Measurements from ENCODE around the gene ZBED3.

ZBED3 gene

DNA sequence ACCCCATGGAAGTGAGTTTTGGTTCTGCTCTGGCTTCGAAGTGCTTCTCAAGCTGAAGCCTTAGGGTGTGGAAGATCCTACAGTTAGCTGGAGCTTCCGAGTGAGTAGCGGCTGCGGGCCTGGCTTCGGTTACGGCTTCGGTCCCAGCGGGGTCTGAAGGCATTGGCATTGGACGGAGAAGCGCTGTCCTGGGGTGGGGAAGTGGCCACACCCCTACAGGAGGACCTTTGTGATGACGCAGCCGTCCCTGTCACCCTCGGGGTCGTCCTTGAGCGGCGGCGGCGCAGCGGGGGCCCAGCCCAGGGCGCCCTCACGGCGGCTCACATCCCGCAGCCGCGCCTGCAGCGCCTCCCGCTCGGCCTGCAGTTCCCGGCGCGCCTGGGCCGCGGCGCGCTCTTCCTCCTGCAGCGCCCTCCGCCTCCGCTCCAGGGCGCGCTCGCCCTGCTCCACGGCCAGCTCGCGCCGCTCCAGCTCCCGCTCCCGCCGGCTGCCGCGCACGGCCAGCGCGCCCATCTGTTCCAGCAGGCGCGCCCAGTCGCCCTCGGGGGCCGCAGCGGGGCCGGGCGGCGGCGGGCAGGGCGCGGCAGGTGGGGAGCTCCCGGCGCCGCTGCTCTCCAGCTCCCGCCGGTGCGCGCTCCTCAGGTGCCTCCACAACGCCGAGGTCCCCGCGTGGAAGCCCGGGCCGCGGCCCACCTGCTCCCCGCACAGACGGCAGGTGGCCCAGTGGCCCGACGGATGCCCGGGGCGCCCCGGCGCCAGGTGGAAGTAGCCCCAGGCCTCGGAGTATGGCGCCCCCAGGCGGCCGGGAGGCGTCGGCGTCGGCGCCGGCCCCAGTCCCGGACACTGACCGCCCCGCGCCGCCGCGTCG is 9.9 kb downstream of the ZBED3 start:
- Histone ChIP-seq H3K9me3 (no peaks in the 10 kb centered on the region), H3K36me3 (no peaks in the 10 kb centered on the region), H3K4me3 (peak overlapping the region; percentile 59 to 63), H3K27ac (peak overlapping the region; percentile 65 to 69), H3K27me3 (no peaks in the 10 kb centered on the region), H3K4me1 (peaks cover 0 to 13% (median 6%) of the 10 kb centered on the region in 4 donors)
- intact Hi-C loops (cut with DNase I; ENCODE audit: low total_unique reads), result loop anchor here (5.0 kb wide), 1 partner anchor 415 kb away; the partner anchor contains the start of gene WDR41
- TF ChIP-seq, protein P1, sequence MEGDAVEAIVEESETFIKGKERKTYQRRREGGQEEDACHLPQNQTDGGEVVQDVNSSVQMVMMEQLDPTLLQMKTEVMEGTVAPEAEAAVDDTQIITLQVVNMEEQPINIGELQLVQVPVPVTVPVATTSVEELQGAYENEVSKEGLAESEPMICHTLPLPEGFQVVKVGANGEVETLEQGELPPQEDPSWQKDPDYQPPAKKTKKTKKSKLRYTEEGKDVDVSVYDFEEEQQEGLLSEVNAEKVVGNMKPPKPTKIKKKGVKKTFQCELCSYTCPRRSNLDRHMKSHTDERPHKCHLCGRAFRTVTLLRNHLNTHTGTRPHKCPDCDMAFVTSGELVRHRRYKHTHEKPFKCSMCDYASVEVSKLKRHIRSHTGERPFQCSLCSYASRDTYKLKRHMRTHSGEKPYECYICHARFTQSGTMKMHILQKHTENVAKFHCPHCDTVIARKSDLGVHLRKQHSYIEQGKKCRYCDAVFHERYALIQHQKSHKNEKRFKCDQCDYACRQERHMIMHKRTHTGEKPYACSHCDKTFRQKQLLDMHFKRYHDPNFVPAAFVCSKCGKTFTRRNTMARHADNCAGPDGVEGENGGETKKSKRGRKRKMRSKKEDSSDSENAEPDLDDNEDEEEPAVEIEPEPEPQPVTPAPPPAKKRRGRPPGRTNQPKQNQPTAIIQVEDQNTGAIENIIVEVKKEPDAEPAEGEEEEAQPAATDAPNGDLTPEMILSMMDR (IDR thresholded peaks at IDR 0.05), result peak; percentile 55 to 57
- DNase-seq, result peak; percentile 43 to 78

DNA sequence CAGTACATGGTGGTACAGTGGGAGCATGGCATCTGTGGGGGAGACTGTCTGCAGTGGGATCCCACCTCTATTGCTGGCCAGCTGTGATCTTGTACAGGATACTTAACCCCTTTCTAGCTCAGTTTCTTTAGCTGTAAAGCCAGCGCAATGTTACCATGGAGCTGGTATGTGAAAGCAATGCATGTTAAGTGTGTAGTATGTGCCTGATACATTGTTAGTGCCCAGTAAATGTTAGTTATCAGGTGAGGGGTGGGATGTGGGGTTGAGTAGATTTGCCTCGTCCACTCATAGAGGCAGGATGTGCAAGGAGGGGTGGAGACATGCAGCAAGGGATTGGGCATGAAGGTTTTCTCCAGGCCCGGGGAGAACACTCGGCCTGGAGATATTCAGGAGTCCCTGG is 12.3 kb downstream of the ZBED3 start:
- Histone ChIP-seq H3K27me3 (no peaks in the 10 kb centered on the region), H3K36me3 (peaks cover 0 to 1% (median 0%) of the 10 kb centered on the region in 3 donors), H3K9me3 (no peaks in the 10 kb centered on the region), H3K4me3 (no peak overlapping the region), H3K4me1 (peaks cover 0 to 13% (median 6%) of the 10 kb centered on the region in 4 donors), H3K27ac (no peak overlapping the region)
- TF ChIP-seq, protein P1 (IDR thresholded peaks at IDR 0.05), result no peak
- no peak for DNase-seq
- intact Hi-C loops (cut with DNase I; ENCODE audit: low total_unique reads), result loop anchor here (5.0 kb wide), 1 partner anchor 418 kb away; the partner anchor contains the start of gene WDR41

DNA sequence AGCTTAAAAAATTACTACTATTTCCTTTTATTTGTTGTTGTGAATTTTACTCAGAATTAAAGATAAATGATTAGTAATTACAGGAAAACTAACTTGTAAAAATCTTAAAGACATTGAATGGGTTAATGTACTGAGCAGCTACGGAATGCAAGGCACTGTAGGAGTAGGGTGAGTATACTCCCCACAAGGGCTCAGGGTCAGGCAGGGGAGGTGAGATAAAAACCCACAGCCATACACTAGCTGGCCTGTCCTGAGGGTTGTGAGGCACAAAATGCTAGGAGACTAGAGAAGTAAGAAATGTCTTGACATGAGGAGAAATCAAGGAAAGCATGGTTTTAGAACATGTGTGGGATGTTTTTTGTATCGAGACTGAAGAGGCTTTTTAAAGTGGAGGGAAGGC is 13.4 kb downstream of the ZBED3 start:
- H3K36me3 ChIP-seq, result peaks cover 0 to 5% (median 0%) of the 10 kb centered on the region in 3 donors
- intact Hi-C loops (cut with DNase I; ENCODE audit: low total_unique reads), result no loop called here

DNA sequence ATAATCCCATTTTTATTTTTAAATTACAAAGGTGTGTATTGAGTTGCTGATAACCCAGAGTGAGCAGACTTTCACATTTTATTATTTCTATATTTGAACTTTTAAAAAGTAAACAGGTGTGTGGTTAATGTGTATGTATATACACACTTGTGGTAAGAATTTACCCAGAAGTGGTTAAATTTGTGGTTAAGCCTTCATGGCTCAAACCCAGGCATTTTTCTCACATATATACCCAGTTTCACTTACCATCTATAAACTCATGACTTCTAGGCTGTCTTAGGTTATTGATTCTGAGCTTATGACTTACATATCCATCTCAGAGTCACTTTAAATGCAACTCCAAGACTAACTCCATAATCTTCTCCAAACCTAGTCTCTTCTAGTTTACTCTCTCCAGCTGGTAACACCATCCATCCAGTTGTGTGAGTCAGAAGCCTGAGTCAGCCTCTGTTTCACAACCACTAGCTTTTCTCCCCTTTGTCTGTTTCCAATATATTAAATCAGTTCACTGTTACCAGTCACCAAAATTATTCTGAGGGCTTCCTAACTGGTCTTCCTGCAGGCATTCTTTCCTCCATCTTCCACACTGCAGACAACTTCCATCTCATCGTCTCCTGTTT is 20.2 kb downstream of the ZBED3 start:
- no peaks in the 10 kb centered on the region for H3K4me1 ChIP-seq
- TF ChIP-seq, protein P1 (IDR thresholded peaks at IDR 0.05), result no peak
- H3K27ac ChIP-seq, result no peak overlapping the region
- DNase-seq, result peak in 1 of 2 donors; percentile 42
- intact Hi-C loops (cut with DNase I; ENCODE audit: low total_unique reads), result no loop called here
- H3K36me3 ChIP-seq, result peaks cover 18 to 56% (median 19%) of the 10 kb centered on the region in 3 donors
- H3K4me3 ChIP-seq, result no peak overlapping the region
- no peaks in the 10 kb centered on the region for H3K27me3 ChIP-seq
- no peaks in the 10 kb centered on the region for H3K9me3 ChIP-seq

More for the DNA sequence above, 13.4 kb downstream of the ZBED3 start:
- H3K4me1 ChIP-seq, result peaks cover 0 to 13% (median 6%) of the 10 kb centered on the region in 4 donors
- no peaks in the 10 kb centered on the region for H3K27me3 ChIP-seq
- H3K9me3 ChIP-seq, result no peaks in the 10 kb centered on the region
- TF ChIP-seq, protein P1 (IDR thresholded peaks at IDR 0.05), result no peak
- no peak overlapping the region for H3K4me3 ChIP-seq
- H3K27ac ChIP-seq, result no peak overlapping the region
- DNase-seq, result no peak

DNA sequence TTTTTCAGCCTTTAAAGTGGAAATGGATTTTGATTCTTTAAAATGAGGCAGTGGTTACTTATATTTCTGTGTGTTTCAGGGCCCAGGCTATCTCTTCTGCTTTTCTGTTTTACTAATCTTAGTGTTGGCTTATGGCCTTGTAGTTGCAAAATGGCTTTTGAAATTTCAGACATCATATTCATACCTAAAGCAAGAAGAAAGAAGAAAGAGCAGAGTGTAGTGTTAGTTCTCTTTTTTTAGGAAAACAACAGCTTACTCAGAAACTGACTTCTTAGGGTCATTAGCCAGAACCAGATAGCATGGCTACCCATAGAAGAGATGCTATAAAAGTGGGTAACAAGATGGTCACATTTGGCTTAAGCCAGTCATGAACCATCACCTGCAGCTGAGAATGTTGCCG is 20.9 kb downstream of the ZBED3 start:
- intact Hi-C loops (cut with DNase I; ENCODE audit: low total_unique reads), result no loop called here
- peaks cover 26 to 64% (median 26%) of the 10 kb centered on the region in 3 donors for H3K36me3 ChIP-seq

More for the DNA sequence above, 20.9 kb downstream of the ZBED3 start:
- Histone ChIP-seq H3K9me3 (no peaks in the 10 kb centered on the region), H3K27me3 (no peaks in the 10 kb centered on the region), H3K4me3 (no peak overlapping the region), H3K4me1 (no peaks in the 10 kb centered on the region), H3K27ac (no peak overlapping the region)
- TF ChIP-seq, protein P1 (IDR thresholded peaks at IDR 0.05), result no peak
- no peak for DNase-seq

Data from tibial artery (tissue), 4 donors.